Gastrocnemius medialis (tissue), 4 donors: ENCODE results near the gene FCHSD2. TPM values are rescaled to one million over a fixed set of nuclear protein-coding genes. Genes with fewer than 3 reads are reported as not detected.

Source experiments
- ATAC-seq, 2 donors: fragments of 150-250 bp; one replicate each; pipeline ENCODE4 v1.9.1; 2016
- DNase-seq, 2 donors: peaks; one replicate each; pipeline ENCODE4 v3.0.0-alpha.2; 2019
- H3K27ac ChIP-seq, 4 donors: fragments of 200-600 bp; sonication (generic); 1 replicate in 1 of 4; 2 replicates in 3 of 4; pipeline ENCODE4 v1.5.1; 2016 to 2018; ENCODE audit warnings: mild to moderate bottlenecking in 2 of 4, moderate library complexity in 1 of 4
- H3K27me3 ChIP-seq, 3 donors: fragments of 200-600 bp; sonication (generic) in 2 of 3; 1 replicate in 1 of 3; 2 replicates in 2 of 3; pipeline versions ENCODE4 v1.5.1 to v1.6.0; 2016 to 2019; ENCODE audit warnings: mild to moderate bottlenecking in 1 of 3, moderate library complexity in 1 of 3
- H3K36me3 ChIP-seq, 2 donors: fragments of 200-600 bp; sonication (generic) in 1 of 2; one replicate each; pipeline ENCODE4 v1.5.1; 2017 to 2018
- H3K4me1 ChIP-seq, 2 donors: fragments of 200-600 bp; sonication (generic) in 1 of 2; one replicate each; pipeline ENCODE4 v1.5.1; 2016 to 2017; ENCODE audit warnings: mild to moderate bottlenecking in 2 of 2
- H3K4me3 ChIP-seq, 4 donors: fragments of 200-600 bp; sonication (generic) in 3 of 4; 1 replicate in 1 of 4; 2 replicates in 3 of 4; pipeline ENCODE4 v1.5.1; 2016 to 2019; ENCODE audit warnings: mild to moderate bottlenecking in 2 of 4
- H3K9me3 ChIP-seq, 3 donors: fragments of 200-600 bp; sonication (generic) in 2 of 3; 1 replicate in 1 of 3; 2 replicates in 2 of 3; pipeline ENCODE4 v1.5.1; 2016 to 2019
- CTCF ChIP-seq, 5 experiments: fragments of 450-650 bp in 3 of 5; fragments of 200-600 bp in 2 of 5; sonication (generic) in 2 of 5; IDR thresholded peaks in 4 of 5; conservative IDR thresholded peaks in 1 of 5; 1 replicate in 4 of 5; 2 replicates in 1 of 5; pipeline ENCODE4 v1.5.1; 2016 to 2019; ENCODE audit warnings: antibody characterized with exemption in 5 of 5, mild to moderate bottlenecking in 3 of 5, moderate library complexity in 3 of 5
- POLR2A ChIP-seq, 2 donors: fragments of 450-650 bp; IDR thresholded peaks; one replicate each; pipeline ENCODE4 v1.6.1; 2017; ENCODE audit warnings: antibody characterized with exemption in 2 of 2, mild to moderate bottlenecking in 2 of 2, moderate library complexity in 2 of 2
- in situ Hi-C, 4 donors: fragments of 200-750 bp; cut with MboI; loops; one replicate each; pipeline versions ENCODE4 v1.15.0 to v1.8.0; 2017; ENCODE audit warnings: low sequenced_read_pairs in 4 of 4
- intact Hi-C: fragments of 100-400 bp; cut with DNase I; formaldehyde crosslinking; loops from one replicate; pipeline ENCODE4 v1.15.1; 2023; ENCODE audit warnings: low total_unique reads
- total RNA-seq, 4 donors: library from RNA; depleted of rRNA; stranded (reverse); fragments of >200 nt; gene quantifications; one replicate each; pipeline versions ENCODE4 v1.1.0 to v1.2.3, GENCODE V29; 2016

The FCHSD2 gene
- total RNA-seq, 4 donors from 2014 or later = 5.6 to 10.0 (median 8.0) TPM

- H3K27me3 ChIP-seq = no peaks in the 10 kb centered on the region
- no peak overlapping the region for H3K4me3 ChIP-seq
- no peak for ATAC-seq
- intact Hi-C loops = no loop called here
- no peak for DNase-seq
- H3K4me1 ChIP-seq = no peaks in the 10 kb centered on the region
- H3K36me3 ChIP-seq = no peaks in the 10 kb centered on the region
- H3K9me3 ChIP-seq = no peaks in the 10 kb centered on the region
- H3K27ac ChIP-seq = no peak overlapping the region
- TF ChIP-seq CTCF (IDR thresholded peaks at IDR 0.05 in 4 of 5, conservative IDR thresholded peaks at IDR 0.05 in 1 of 5) (no peak), POLR2A (IDR thresholded peaks at IDR 0.05) (no peak)
- in situ Hi-C loops = no loop called here
These were observed 245.7 kb downstream of the FCHSD2 start for GRCh38 chr11:72896431-72896830.

- intact Hi-C loops = no loop called here
- H3K27me3 ChIP-seq = no peaks in the 10 kb centered on the region
- TF ChIP-seq POLR2A (IDR thresholded peaks at IDR 0.05) (no peak), CTCF (IDR thresholded peaks at IDR 0.05 in 4 of 5, conservative IDR thresholded peaks at IDR 0.05 in 1 of 5) (no peak)
- DNase-seq (no peak), ATAC-seq (no peak)
- no peaks in the 10 kb centered on the region for H3K9me3 ChIP-seq
- peaks cover 0 to 12% of the 10 kb centered on the region in 2 donors for H3K36me3 ChIP-seq
- H3K27ac ChIP-seq = no peak overlapping the region
- H3K4me3 ChIP-seq = no peak overlapping the region
- in situ Hi-C loops = no loop called here
- H3K4me1 ChIP-seq = no peaks in the 10 kb centered on the region
These were observed 251.2 kb downstream of the FCHSD2 start for GRCh38 chr11:72890881-72891280.

GRCh38 chr11:72886619-72887018 is 255.5 kb downstream of the FCHSD2 start:
- no peak for TF ChIP-seq POLR2A (IDR thresholded peaks at IDR 0.05)
- TF ChIP-seq CTCF (IDR thresholded peaks at IDR 0.05 in 4 of 5, conservative IDR thresholded peaks at IDR 0.05 in 1 of 5) = no peak
- Histone ChIP-seq H3K4me1 (no peaks in the 10 kb centered on the region), H3K4me3 (no peak overlapping the region), H3K9me3 (no peaks in the 10 kb centered on the region), H3K27me3 (no peaks in the 10 kb centered on the region), H3K36me3 (peaks cover 0 to 12% of the 10 kb centered on the region in 2 donors), H3K27ac (no peak overlapping the region)
- no peak for DNase-seq
- ATAC-seq = no peak
- intact Hi-C loops = no loop called here
- in situ Hi-C loops = no loop called here

GRCh38 chr11:72885749-72886609 is 256.1 kb downstream of the FCHSD2 start:
- ATAC-seq (no peak), DNase-seq (no peak)
- peaks cover 0 to 12% of the 10 kb centered on the region in 2 donors for H3K36me3 ChIP-seq
- no peak overlapping the region for H3K4me3 ChIP-seq
- no peaks in the 10 kb centered on the region for H3K27me3 ChIP-seq
- TF ChIP-seq CTCF (IDR thresholded peaks at IDR 0.05 in 4 of 5, conservative IDR thresholded peaks at IDR 0.05 in 1 of 5) = no peak
- TF ChIP-seq POLR2A (IDR thresholded peaks at IDR 0.05) = no peak
- intact Hi-C loops = no loop called here
- in situ Hi-C loops = no loop called here
- H3K4me1 ChIP-seq = no peaks in the 10 kb centered on the region
- no peak overlapping the region for H3K27ac ChIP-seq
- no peaks in the 10 kb centered on the region for H3K9me3 ChIP-seq
